Astrocyte of the cerebellum (primary cell): Measurements from ENCODE around the gene ABHD12B.
A peak's percentile ranks its signal among the peaks of the same experiment; 100 is the strongest.
"Not testable (repeated sequence)": the region's sequence is repeated elsewhere in the genome, so short reads cannot be mapped to it uniquely, and the experiment has no call there.

Experiments used
- DNase-seq: peaks from one replicate; pipeline ENCODE4 v3.0.0-alpha.2; 2011; ENCODE audit warnings: low read depth
- H3K4me3 ChIP-seq: 2 replicates; pipeline ENCODE4 v1.5.1; 2011; ENCODE audit warnings: mild to moderate bottlenecking, low read depth, low read length, moderate library complexity
- in situ Hi-C: cut with HindIII; loops from 2 replicates; pipeline ENCODE4 v1.10.0; 2017; ENCODE audit warnings: low sequenced_read_pairs
- TF ChIP-seq, protein P1 (sequence below): IDR thresholded peaks from 2 replicates; pipeline ENCODE4 v1.5.1; 2012; ENCODE audit warnings: low read length, low read depth, moderate library complexity, mild to moderate bottlenecking; ENCODE audit errors: missing control alignments

The ABHD12B gene

DNA sequence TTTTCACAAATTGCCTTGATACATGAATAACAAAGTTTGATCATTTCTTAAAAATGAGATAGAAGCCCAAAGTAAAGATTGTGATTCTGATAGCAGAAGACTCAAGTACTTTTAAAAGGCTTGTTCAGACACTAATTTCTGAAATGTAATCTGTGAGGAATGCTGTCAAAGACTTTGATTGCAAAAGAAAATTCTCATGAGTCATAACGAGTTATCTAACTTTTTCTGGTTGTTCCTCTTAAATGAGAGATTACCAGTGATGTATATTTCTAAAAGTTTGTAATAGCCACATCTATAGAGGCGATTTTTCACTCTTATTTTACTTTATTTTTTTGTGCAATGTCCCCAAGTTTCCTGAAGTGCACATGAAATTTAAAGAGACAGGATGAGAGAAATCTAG, 65.5 kb downstream of the ABHD12B start:
- in situ Hi-C loops = no loop called here
- H3K4me3 ChIP-seq = no peak overlapping the region
- no peak for DNase-seq
- TF ChIP-seq, protein P1, sequence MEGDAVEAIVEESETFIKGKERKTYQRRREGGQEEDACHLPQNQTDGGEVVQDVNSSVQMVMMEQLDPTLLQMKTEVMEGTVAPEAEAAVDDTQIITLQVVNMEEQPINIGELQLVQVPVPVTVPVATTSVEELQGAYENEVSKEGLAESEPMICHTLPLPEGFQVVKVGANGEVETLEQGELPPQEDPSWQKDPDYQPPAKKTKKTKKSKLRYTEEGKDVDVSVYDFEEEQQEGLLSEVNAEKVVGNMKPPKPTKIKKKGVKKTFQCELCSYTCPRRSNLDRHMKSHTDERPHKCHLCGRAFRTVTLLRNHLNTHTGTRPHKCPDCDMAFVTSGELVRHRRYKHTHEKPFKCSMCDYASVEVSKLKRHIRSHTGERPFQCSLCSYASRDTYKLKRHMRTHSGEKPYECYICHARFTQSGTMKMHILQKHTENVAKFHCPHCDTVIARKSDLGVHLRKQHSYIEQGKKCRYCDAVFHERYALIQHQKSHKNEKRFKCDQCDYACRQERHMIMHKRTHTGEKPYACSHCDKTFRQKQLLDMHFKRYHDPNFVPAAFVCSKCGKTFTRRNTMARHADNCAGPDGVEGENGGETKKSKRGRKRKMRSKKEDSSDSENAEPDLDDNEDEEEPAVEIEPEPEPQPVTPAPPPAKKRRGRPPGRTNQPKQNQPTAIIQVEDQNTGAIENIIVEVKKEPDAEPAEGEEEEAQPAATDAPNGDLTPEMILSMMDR = no peak

- TF ChIP-seq, protein P1 = no peak
- in situ Hi-C loops = no loop called here
- no peak overlapping the region for H3K4me3 ChIP-seq
- no peak for DNase-seq
These were observed 65.9 kb downstream of the ABHD12B start for GRCh38 chr14:50937800-50938199.

DNA sequence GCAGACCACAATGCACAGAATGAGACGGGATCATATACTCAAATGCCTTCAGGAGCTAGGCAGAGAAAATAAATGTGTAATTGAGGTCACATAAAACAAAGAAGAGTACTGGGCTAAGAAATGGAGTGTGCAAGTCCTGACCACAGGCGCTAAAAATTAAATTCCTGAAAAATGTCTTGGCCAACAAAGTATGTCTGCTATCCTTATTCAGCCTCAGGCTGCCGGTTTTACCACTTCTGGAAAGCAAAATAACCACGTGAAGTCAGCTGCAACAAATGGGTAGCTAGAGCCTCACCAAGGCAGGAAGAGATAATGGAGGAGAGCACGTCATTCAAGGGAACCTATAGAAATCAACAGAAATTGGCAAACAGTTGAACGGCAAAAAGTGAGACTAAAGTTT, 69.3 kb downstream of the ABHD12B start:
- H3K4me3 ChIP-seq = no peak overlapping the region
- TF ChIP-seq, protein P1 = no peak
- in situ Hi-C loops = no loop called here
- DNase-seq = peak; percentile 57

DNA sequence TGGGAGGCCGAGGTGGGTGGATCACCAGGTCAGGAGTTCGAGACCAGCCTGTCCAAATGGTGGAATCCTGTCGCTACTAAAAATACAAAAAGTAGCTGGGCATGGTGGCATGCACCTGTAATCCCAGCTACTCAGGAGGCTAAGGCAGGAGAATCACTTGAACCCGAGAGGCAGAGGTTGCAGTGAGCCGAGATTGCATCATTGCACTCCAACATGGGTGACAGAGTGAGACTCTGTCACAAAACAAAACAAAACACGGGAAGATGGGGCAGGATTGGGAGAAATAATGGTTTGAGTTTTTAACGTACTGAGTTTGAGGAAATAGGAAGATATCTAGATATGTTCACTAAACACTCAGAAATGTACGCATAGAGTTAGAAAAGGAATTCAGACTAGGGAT, 69.8 kb downstream of the ABHD12B start:
- in situ Hi-C loops, H3K4me3 ChIP-seq: not testable (repeated sequence)

DNA sequence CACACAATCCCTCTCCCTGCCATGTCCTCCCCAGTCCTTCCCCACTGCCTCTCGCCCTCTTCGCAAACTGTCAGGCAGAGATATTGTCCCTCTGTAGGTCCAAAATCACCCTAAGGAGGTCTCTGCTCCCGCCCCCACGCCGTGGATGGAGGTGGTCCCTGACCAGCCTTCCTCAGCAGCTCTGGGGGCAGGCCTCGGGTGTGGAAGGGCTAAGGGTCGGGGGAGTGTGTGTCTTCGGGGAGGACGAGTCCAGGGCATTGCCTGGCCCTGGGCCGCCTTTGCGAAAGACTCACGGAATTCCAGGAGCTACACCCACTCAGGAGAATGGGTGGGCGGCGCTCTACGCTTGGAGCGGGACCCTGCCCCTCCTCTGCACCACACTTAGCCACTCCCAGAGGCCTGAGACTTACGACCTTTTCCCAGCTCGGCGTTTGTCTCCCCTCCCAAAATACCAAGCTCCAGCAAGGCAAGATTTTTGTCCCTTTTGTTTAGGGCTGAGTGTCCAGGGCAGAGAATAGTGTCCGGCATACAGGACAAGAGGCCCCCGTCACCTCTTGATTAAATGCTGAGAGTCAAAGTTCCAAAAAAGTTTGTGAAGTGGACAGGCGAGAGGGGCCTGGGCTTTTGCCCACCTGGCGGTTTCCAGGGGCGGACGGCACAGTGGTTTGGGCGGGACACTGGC, 71.5 kb downstream of the ABHD12B start:
- in situ Hi-C loops = no loop called here
- no peak for DNase-seq
- peak overlapping the region; percentile 72 for H3K4me3 ChIP-seq
- TF ChIP-seq, protein P1 = no peak

More for the DNA sequence above, 69.8 kb downstream of the ABHD12B start:
- not testable (repeated sequence) for DNase-seq

- peak within 1 kb of the TSS; percentile 72 for H3K4me3 ChIP-seq
- TF ChIP-seq, protein P1 = no peak
- DNase-seq = no peak
- in situ Hi-C loops = no loop called here
These were observed 72.2 kb downstream of the ABHD12B start, which contains the start of gene PYGL for GRCh38 chr14:50943943-50944646. TSS of gene PYGL (minus strand) at chr14:50944483. CDS start at chr14:50944403, 80 bp downstream.

DNA sequence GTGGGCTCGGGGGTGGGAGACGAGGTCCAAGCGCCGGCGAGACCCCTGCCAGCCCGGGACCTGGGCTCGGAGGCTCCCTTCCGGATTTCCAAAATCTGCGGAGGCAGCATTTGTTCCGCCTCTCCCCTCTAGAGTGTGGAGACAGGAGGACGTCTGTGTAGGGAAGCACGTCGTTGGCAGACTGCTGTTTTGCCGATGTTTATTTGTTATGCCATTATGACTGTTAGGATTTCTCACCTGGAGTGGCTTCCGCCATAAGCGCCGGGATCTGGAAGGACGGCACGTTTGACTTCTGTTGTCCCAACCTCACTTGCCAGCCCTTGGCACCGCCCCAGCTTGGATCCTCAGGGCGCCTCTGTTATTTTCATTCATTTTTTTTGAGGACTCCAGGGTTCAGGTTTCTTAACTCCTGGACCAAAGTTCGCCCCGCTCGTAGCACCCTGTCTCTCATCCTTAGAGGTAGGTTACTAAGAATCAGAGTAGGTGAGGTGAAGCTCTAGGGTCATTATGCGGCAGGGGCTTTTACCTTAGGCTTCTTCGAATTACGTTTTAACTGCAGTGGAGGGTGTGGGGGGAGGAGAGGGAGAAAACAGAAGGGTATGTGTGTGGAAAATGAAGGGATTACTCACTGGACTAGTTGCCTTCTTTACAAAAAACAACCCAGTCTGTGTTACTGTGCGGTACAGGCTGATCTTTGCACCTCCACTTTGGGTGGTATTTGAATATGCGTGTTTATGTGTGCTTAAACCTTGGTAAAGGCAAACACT, 73.0 kb downstream of the ABHD12B start:
- TF ChIP-seq, protein P1 = no peak
- in situ Hi-C loops = no loop called here
- H3K4me3 ChIP-seq = peak overlapping the region; percentile 72
- DNase-seq = no peak
